HG03060 (cell line): Measurements from ENCODE around the gene TBCK.

ENCODE experiments used
- ATAC-seq: cut with Tn5 transposase; IDR thresholded peaks from one replicate; pipeline ENCODE4 v1.9.1; 2021; ENCODE audit warnings: low read depth, moderate number of reproducible peaks; ENCODE audit not compliant: unreplicated experiment

TBCK gene

GRCh38 chr4:106058921-106059320 is 257.1 kb downstream of the TBCK start:
- no peak for ATAC-seq

- ATAC-seq = no peak
These were observed 259.1 kb downstream of the TBCK start for GRCh38 chr4:106056914-106057313.

GRCh38 chr4:106051514-106051913 is 264.5 kb downstream of the TBCK start:
- ATAC-seq = no peak

DNA sequence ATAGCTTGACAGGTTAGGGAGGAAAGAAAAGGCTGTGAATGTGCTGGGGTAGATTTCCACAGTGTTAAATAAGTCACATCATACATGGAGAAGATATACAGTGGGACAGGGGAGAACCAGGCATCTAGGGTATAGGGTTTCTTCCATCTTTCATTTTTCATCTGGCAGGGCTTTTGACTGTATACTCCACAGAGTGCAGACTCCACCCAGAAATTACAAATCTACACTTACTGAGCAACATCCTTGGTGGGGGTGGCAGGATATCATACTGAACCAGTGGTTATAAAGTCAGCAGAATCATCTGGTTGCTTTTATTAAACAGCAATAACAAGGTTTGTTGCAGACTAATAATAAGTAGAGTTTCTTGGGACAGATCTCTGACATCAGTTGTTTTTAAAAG is 266.5 kb downstream of the TBCK start:
- no peak for ATAC-seq

DNA sequence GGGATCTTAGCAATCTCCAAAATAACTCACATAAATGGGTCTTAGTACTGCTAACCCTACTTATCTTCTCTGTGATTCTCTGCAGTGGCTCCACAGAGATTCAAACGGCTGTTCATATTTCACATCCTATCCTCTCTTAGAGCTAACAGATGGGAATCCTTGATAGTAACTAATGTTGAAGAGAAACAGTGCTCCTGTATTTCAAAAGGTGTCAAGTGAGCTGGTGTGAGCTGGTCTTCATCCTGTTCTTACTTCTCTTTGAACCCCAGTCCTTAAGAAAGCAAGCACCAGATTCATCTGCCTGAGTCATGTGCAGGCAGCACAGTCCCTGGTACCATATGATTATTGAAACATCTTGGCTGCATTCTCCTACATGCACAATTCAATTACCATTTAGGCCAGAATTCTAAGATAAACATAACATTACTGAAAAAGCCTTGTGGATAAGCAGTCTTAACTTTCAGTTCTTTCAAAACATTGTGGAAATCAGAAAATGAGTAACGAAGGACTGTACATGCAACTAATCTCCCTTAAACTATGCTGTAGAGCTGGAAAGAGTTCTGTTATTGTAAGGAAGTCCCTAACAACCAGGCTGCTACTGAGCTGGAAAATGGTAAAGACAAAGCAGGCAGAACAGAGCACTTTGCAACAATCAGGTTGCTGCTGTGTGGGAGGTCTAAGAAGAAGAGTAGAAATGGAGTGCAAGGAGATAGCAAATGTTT is 267.6 kb downstream of the TBCK start:
- no peak for ATAC-seq

- ATAC-seq = no peak
These were observed 269.9 kb downstream of the TBCK start for GRCh38 chr4:106046083-106046482.

GRCh38 chr4:106041294-106042002 is 274.6 kb downstream of the TBCK start:
- ATAC-seq = no peak

DNA sequence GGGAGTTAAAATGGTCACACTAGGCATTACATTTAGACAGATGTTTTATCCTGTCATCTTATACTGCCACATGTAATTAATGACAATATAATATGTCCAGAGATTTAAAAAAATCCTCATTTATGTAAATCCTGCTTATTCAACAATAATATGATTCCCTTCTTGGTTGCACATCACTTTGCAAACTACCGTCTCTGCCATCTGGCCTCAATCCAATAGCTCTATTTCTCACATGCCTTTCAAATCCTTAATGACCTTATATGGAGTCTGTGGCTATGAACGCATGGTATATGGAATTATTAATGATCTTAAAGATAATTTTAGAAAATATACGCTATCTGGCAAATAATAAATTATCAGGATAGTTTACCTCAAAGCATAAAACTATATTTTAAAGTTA is 276.2 kb downstream of the TBCK start:
- ATAC-seq = no peak

GRCh38 chr4:106038908-106039307 is 277.1 kb downstream of the TBCK start:
- no peak for ATAC-seq

- no peak for ATAC-seq
These were observed 278.0 kb downstream of the TBCK start for GRCh38 chr4:106038012-106038411.

DNA sequence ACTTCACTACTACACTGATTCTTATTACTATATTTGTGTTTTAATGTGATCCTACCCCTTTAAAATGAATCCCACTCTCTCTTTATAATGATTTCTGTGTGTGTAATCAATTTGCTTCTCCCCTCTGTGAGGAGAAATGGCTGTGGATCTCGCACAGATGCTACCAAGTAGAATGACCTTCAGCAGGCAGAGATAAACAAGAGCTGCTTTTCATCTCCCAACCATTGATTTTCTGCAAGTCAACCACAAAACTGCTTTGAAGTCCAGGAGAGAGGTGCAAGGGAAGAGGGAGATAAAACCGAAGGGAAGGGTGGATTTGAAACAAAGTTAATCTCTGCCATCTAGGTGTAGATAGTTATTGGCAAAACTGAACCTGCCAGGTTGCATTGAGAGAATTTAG is 279.2 kb downstream of the TBCK start:
- ATAC-seq = no peak

DNA sequence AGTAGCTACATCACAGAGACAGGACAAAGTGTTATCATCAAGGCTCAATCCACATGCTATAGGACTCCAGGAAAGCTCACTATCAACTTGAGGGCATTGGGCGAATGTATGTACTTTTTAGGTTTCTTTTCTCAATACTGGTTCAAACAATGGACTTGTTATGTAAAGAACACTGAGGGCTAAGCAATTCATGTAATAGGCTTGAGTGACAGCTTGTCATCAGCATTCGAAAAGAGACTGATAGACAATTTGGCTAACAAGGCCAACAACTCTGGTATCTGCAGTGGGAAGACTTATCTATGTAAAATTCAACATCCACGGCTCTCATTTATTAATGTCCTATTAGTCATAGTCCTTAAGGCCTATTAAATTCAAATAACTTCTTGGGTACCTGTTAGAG is 279.7 kb downstream of the TBCK start:
- no peak for ATAC-seq

GRCh38 chr4:106035204-106035603 is 280.8 kb downstream of the TBCK start:
- no peak for ATAC-seq

DNA sequence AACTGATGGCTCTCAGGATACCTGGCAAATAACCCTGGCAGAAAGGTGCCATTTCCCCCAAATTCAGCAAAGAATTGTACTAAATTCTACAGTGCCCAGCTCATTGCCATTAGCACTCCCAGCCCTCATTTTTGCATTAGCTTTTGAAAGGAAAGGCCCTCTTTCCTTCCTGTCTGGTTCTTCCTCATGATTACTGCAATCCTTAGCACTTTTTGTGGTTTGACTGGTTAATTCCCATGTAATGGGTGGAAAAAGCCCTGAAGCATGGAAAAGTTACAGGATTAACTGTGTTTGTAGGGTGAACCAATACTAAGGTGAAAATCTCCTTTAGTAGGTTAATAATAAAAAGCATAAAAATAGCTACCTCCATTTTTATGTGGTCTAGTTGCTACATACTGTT is 281.3 kb downstream of the TBCK start:
- ATAC-seq = no peak

DNA sequence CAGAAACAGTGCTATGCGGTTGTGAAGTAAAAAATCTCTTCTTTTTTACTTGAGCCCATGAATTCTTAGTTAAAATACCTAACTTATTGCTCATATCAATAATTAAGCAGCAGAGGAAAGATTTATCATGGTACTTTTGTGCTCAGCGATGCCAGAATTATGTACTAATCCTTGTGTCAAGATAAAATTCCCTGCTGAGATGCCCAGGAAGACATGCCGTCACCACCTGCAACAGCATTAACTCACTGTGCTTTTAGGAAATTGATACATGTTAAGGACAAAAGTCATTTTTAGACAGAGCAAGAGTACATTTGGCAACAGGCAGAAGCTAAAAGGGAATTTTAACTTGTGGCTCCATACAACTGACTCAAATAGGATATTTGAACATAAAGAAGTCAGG is 281.8 kb downstream of the TBCK start:
- ATAC-seq = no peak

- no peak for ATAC-seq
These were observed 282.5 kb downstream of the TBCK start for GRCh38 chr4:106033469-106033868.

DNA sequence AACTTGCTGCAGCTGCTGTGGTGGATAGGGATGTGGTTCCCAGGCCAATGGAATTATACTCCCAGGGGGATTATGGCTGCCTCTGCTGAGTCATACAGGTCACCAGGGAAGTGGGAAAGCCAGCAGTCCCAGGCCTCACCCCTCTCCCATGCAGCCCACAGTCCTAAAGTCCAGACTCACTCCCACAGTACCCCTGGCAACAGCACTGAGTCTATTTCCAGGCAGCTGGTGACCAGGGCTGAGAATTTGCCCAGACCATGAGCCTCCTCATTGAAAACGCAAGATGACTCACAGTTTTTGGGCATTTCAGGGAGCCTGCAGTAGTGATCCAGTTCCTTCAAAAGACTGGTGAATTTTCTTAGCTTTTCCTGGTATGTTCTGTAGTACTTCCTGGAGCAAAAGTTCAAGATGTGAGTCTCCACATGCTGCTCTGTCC is 283.1 kb downstream of the TBCK start:
- ATAC-seq = no peak

DNA sequence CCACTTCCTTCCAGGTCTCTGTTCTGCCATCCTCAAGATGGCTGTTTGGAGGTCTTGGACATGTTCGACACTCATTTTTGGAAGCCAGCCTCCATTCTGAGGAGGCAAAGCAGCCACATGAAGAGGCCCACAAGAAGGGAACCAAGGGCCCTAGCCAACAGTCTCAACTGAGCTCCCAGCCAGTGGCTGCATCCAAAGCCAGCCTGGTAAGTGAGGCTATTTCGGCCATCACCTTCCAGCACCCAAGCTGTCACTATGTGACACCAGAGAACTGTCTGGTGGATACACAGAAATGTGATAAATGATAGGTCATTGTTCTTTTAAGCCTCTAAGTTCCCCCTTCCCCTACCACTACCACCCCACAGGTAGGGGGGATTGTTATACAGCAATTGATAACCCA is 293.6 kb downstream of the TBCK start:
- ATAC-seq = no peak

DNA sequence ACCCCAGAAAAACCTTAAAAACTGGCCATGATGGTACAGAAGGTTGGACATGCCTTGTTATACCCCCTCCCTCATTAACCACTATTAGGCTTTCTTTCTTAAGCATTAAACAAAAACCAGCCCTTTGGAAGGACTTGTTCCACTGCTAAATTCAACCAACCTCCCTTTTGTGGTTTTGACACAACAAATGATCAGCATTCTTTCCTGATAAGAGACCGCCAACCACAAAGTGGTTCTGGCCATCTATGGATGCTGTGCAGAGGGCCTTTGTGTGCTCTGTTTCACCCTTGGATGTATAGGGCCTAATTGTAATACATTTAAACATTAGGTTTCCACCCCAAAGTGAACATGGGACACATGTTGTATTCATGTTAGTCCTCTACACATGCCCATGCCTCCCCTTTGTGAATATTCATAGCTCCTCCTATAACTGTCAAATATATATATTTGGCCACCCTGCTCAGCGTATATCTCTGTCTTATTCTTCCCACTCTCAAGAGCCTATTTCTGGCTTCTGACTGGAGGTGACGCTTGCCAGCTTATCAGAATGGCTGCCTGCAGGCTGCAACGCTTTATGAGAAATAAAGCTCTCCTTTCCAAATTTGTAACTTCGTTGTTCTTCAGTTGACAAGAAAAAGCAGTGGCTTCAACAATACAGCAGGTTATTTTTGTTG is 294.1 kb downstream of the TBCK start:
- no peak for ATAC-seq

DNA sequence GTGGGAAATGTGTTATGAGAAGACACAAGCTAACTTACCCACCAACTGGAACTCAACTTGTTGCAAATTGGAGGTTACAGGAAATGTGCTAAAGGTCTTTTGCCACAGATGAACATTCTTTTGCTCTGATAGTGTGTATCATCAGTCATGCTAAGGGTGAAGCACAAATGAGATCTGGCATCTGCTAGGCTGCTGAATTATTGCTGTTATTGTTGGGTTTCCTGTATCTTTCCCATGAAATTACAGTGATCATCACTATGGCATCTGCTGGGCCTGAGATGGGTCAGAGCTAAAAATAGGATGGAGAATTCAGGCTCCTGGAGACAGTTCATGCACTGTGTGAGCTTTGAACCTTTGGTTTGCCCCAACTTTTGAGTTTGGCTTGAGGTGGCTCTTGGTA is 296.2 kb downstream of the TBCK start:
- ATAC-seq = no peak

- ATAC-seq = no peak
These were observed 298.0 kb downstream of the TBCK start for GRCh38 chr4:106017975-106018374.

DNA sequence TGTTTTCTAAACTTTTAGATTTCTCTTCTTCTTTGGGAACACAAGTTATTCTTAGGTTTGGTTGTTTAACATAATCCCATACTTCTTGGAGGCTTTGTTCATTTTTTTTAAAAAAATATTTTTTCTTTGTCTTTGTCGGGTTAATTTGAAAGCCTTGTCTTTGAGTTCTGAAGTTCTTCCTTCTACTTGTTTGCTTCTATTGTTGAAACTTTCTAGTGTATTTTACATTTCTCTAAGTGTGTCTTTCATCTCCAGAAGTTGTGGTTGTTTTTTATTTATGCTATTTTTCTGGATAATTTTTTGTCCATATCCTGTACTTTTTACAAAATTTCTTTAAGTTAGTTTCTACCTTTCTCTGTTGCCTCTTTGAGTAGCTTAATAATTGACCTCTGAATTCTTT is 304.6 kb downstream of the TBCK start:
- no peak for ATAC-seq
